Lung (tissue), 12 donors: ENCODE data around the gene CREG2. TPM values are rescaled to one million over a fixed set of nuclear protein-coding genes. Genes with fewer than 3 reads are reported as not detected.

Experiments
- ATAC-seq: fragments of 200-7000 bp; cut with Tn5 transposase; one replicate; pipeline ENCODE4 v1.9.1; 2020; ENCODE audit warnings: moderate number of reproducible peaks; ENCODE audit not compliant: insufficient read depth, low FRiP score
- DNase-seq, 3 donors: peaks; one replicate each; pipeline ENCODE4 v3.0.0-alpha.2; 2013 to 2017
- H3K27ac ChIP-seq, 2 donors: one replicate each; pipeline ENCODE4 v1.5.1; 2013; ENCODE audit warnings: mild to moderate bottlenecking in 2 of 2, moderate library complexity in 2 of 2, control low read depth in 1 of 2, inconsistent platforms in 1 of 2, low read depth in 1 of 2, low read length in 1 of 2
- H3K27me3 ChIP-seq, 3 donors: one replicate each; pipeline ENCODE4 v1.5.1; 2013; ENCODE audit warnings: low read length in 2 of 3; ENCODE audit not compliant: control insufficient read depth in 3 of 3, insufficient read depth in 3 of 3
- H3K36me3 ChIP-seq, 4 donors: one replicate each; pipeline ENCODE4 v1.5.1; 2013; ENCODE audit warnings: low read length in 4 of 4, mild to moderate bottlenecking in 1 of 4, moderate library complexity in 1 of 4; ENCODE audit not compliant: control insufficient read depth in 4 of 4, insufficient read depth in 4 of 4
- H3K4me1 ChIP-seq, 5 donors: one replicate each; pipeline ENCODE4 v1.5.1; 2013; ENCODE audit warnings: low read length in 5 of 5, mild to moderate bottlenecking in 2 of 5, moderate library complexity in 1 of 5; ENCODE audit not compliant: control insufficient read depth in 5 of 5, insufficient read depth in 5 of 5
- H3K4me3 ChIP-seq: one replicate; pipeline ENCODE4 v1.5.1; 2013; ENCODE audit warnings: mild to moderate bottlenecking, control low read depth, moderate library complexity
- H3K9ac ChIP-seq, 2 donors: one replicate each; pipeline ENCODE4 v1.5.1; 2013; ENCODE audit warnings: low read length in 2 of 2, control low read depth in 1 of 2; ENCODE audit not compliant: insufficient read depth in 1 of 2
- H3K9me3 ChIP-seq, 4 donors: one replicate each; pipeline ENCODE4 v1.5.1; 2013; ENCODE audit warnings: low read length in 3 of 4, mild to moderate bottlenecking in 1 of 4, moderate library complexity in 1 of 4; ENCODE audit not compliant: control insufficient read depth in 4 of 4, insufficient read depth in 3 of 4
- WGBS, 2 donors: extraction: QIAGEN DNeasy Blood & Tissue Kit; methylation state at CpG; one replicate each; pipeline ENCODE4 v1.1.7; 2013; 5-methylcytosine and 5-hydroxymethylcytosine counted together
- polyA plus RNA-seq, 2 donors: library from polyadenylated mRNA; stranded (reverse); fragments of 200-250 nt; gene quantifications; one replicate each; pipeline ENCODE4 v1.2.1, GENCODE V29; 2013
- total RNA-seq, 2 donors: library from RNA; depleted of rRNA in 1 of 2; stranded (reverse); fragments of >200 nt in 1 of 2; gene quantifications; one replicate each; pipeline ENCODE4 v1.2.1, GENCODE V29; 2014 to 2021
- TF ChIP-seq, protein P1 (sequence below): IDR thresholded peaks from 2 replicates; pipeline ENCODE4 v1.5.1; 2012; ENCODE audit warnings: mild to moderate bottlenecking; ENCODE audit errors: control extremely low read depth, extremely low read depth
- donor health status: control.
- donor health status: control.
- donor health status: Bipolar disorder and iron deficiency.
- donor health status: healthy.
- donor health status: DM: yes; HTN: yes; CAD: no.

CREG2 gene
- total and polyA plus RNA-seq, 4 donors, result 0.06 to 0.67 (median 0.08) TPM; not detected in 1

DNA sequence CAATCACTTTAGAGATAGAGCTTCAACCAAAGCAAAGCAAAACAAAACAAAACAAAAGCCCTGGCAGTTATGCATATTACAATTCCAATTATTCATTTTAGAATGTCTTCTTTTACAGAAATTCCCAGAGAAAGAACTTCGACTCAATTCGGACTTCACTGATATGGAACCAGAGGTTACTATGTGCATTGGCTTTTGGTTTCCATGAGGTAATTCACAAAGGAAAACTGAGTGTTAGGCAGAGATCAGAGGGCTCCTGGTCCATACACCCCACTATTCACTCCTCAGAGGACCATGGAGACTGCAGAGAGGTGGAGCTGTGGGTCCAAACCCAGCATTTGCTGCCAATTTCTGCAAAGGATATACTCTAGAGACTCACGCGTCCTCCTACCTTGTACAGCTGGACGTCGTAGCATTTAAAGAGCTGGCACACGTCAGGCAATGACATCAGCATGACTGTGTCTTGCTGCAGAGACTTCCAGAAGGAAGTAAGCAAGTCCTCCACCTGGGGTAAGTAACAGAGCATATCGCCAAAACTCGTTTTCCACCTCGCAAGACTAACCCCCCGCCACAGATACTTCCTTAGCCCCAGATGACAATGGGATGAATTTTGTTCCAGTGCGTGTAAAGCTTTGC, 31.3 kb upstream of the CREG2 start:
- TF ChIP-seq, protein P1, sequence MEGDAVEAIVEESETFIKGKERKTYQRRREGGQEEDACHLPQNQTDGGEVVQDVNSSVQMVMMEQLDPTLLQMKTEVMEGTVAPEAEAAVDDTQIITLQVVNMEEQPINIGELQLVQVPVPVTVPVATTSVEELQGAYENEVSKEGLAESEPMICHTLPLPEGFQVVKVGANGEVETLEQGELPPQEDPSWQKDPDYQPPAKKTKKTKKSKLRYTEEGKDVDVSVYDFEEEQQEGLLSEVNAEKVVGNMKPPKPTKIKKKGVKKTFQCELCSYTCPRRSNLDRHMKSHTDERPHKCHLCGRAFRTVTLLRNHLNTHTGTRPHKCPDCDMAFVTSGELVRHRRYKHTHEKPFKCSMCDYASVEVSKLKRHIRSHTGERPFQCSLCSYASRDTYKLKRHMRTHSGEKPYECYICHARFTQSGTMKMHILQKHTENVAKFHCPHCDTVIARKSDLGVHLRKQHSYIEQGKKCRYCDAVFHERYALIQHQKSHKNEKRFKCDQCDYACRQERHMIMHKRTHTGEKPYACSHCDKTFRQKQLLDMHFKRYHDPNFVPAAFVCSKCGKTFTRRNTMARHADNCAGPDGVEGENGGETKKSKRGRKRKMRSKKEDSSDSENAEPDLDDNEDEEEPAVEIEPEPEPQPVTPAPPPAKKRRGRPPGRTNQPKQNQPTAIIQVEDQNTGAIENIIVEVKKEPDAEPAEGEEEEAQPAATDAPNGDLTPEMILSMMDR, result no peak
- ATAC-seq, result no peak
- no peak for DNase-seq

DNA sequence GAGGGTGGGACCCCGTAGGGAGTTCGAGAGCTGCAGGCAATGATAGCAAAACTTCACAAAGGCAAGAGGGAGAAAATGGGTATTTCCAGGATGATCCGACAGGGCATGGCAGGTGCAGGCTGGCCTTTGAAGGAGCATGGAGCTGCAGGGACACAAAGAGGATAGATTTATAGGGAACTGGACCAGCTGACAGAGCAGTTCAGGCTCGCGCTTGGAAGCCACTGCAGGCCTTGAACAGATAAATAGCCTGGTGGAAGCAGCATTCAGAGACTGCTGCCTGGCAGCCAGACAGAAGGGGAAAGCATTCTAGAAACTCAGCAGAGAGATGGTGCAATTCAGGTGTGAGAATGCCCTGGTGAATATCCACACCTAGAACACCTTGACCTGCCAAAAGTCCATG, 29.3 kb upstream of the CREG2 start:
- WGBS, 2 donors, result 89 to 96% methylated on average over 5 of the region's 5 CpGs
- Histone ChIP-seq H3K27ac (no peak overlapping the region), H3K4me1 (no peaks in the 10 kb centered on the region), H3K9ac (no peak overlapping the region), H3K4me3 (no peak overlapping the region), H3K27me3 (no peaks in the 10 kb centered on the region), H3K9me3 (peaks cover 0 to 2% (median 0%) of the 10 kb centered on the region in 4 donors), H3K36me3 (no peaks in the 10 kb centered on the region)
- TF ChIP-seq, protein P1, result no peak
- DNase-seq, result no peak
- no peak for ATAC-seq

More for the DNA sequence above, 31.3 kb upstream of the CREG2 start:
- H3K36me3 ChIP-seq, result no peaks in the 10 kb centered on the region
- peaks cover 0 to 2% (median 0%) of the 10 kb centered on the region in 4 donors for H3K9me3 ChIP-seq
- H3K4me3 ChIP-seq, result no peak overlapping the region
- no peak overlapping the region for H3K27ac ChIP-seq
- no peaks in the 10 kb centered on the region for H3K27me3 ChIP-seq
- WGBS, 2 donors, result 73 to 80% methylated on average over 12 of the region's 12 CpGs
- no peaks in the 10 kb centered on the region for H3K4me1 ChIP-seq
- no peak overlapping the region for H3K9ac ChIP-seq

DNA sequence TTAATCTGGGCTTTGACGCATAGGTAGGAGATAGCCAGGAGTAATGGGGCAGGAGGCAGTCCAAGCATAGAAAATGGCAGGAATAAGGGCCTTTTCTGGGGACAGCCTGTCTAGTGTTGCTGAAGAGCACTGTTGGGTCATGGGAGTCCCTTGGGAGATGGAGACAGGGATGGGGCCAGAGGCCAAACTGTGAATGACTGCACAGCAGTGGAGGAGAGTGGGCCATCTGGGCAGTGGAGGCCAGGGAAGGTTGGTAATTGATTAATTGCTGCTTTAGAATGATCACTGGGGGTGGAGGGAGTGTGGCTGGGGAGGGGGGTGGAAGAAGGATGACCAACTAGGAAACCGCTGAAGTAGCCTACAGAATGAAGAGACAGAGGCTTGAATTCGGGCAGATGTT, 28.6 kb upstream of the CREG2 start:
- ATAC-seq, result no peak
- H3K4me3 ChIP-seq, result no peak overlapping the region
- peaks cover 0 to 2% (median 0%) of the 10 kb centered on the region in 4 donors for H3K9me3 ChIP-seq
- H3K27ac ChIP-seq, result no peak overlapping the region
- TF ChIP-seq, protein P1, result no peak
- H3K36me3 ChIP-seq, result no peaks in the 10 kb centered on the region
- no peak overlapping the region for H3K9ac ChIP-seq
- no peaks in the 10 kb centered on the region for H3K4me1 ChIP-seq
- 95 to 97% methylated on average over 3 of the region's 3 CpGs for WGBS, 2 donors
- no peaks in the 10 kb centered on the region for H3K27me3 ChIP-seq
- no peak for DNase-seq

DNA sequence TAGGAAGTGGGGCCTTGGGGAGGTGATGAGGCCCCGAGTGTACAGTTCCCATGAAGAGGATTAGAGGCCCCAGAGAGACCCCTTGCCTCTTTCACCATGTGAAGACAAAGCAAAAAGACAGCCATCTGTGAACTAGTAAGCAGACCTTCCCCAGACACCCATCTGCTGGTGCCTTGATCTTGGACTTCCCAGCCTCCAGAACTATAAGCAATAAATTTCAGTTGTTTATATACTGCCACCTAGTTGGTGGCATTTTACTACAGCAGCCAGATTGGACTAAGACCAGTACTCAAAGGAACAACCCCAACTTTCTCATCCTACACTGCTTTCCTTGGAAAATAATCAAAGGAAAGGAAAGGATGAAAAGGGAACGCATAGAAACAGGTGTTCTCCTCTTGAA, 27.9 kb upstream of the CREG2 start:
- Histone ChIP-seq H3K27me3 (no peaks in the 10 kb centered on the region), H3K27ac (no peak overlapping the region), H3K36me3 (no peaks in the 10 kb centered on the region), H3K4me1 (no peaks in the 10 kb centered on the region), H3K4me3 (no peak overlapping the region), H3K9me3 (peaks cover 0 to 2% (median 0%) of the 10 kb centered on the region in 4 donors), H3K9ac (no peak overlapping the region)
- TF ChIP-seq, protein P1, result no peak
- DNase-seq, result no peak
- 97 to 98% methylated on average over 2 of the region's 2 CpGs for WGBS, 2 donors
- ATAC-seq, result no peak
